HG03066 (cell line): Measurements from ENCODE around the gene MSRB3.

Source experiments
- ATAC-seq: cut with Tn5 transposase; IDR thresholded peaks from one replicate; pipeline ENCODE4 v1.9.1; 2021; ENCODE audit warnings: low read depth; ENCODE audit not compliant: unreplicated experiment

MSRB3 gene

DNA sequence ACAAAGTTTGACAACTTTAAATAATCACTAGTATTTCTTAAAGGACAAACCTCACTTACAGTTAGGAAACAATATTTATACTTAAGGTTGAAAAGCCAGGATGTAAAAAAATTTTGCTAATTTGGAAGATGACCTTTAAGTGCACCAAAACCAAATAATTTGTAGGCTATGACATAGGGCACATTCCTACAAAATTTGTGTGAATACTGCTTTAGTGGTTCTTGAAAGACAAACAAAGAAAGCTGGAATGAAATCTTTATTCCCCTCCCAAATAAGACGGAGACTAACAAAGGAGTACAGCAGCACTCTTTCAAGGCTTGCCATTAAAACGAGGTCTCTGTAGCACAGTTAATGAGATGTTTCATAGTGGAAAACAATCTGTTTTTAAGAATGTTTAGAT is 45.6 kb downstream of the MSRB3 start:
- ATAC-seq: no peak

DNA sequence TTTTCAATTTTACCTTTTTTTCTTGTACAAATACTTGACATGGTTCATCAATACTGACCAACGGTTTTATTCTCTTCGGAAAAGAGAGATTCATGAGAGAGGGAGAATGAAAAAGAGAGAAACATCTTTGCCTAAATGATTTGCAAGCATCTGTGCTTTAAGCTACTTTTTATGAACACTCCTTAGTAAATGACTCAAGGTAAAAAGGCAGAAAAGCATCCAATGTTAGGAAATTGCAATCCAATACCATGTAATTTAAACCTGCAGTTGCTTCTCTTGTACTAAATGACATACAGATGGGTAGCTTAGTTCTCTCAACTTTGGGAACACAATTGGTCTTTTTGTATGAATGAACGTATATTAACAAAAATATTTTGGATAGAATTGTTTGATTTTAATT is 46.1 kb downstream of the MSRB3 start:
- ATAC-seq: no peak

DNA sequence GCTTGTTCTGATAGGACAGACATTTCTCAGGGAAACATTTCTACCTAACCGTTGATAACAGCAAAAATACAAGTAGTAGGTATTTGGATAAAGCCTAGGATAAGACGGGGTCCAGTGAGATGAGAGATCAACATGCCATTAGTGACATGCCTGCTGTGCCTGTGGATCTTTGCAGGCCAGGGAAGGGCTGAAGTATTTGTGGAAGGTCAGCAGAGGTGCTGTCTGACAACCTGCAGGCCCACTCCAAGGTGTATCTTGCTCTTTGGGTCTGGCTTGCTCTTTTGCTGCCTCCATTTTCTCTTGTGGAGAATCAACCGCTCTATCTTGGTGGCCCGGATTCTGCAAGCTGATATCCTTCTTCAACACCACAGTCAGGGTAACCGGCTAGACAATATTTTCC is 46.7 kb downstream of the MSRB3 start:
- ATAC-seq: no peak

DNA sequence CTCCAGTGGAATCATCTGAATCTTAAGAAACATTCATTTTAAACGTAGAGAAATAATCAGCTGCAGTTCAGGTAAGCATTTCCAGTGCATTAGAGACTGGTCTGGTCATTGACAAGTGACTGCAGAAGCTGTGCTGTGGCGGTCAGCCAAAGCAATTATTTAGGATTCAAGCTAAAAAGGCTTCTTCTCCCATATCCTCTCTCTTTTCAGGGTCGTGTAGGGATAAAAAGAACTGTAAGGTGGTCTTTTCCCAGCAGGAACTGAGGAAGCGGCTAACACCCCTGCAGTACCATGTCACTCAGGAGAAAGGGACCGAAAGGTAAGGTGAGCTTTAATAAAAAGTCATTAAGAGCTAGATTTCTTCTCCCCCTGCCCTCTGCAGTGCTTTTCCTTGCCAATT is 48.1 kb downstream of the MSRB3 start:
- no peak for ATAC-seq

DNA sequence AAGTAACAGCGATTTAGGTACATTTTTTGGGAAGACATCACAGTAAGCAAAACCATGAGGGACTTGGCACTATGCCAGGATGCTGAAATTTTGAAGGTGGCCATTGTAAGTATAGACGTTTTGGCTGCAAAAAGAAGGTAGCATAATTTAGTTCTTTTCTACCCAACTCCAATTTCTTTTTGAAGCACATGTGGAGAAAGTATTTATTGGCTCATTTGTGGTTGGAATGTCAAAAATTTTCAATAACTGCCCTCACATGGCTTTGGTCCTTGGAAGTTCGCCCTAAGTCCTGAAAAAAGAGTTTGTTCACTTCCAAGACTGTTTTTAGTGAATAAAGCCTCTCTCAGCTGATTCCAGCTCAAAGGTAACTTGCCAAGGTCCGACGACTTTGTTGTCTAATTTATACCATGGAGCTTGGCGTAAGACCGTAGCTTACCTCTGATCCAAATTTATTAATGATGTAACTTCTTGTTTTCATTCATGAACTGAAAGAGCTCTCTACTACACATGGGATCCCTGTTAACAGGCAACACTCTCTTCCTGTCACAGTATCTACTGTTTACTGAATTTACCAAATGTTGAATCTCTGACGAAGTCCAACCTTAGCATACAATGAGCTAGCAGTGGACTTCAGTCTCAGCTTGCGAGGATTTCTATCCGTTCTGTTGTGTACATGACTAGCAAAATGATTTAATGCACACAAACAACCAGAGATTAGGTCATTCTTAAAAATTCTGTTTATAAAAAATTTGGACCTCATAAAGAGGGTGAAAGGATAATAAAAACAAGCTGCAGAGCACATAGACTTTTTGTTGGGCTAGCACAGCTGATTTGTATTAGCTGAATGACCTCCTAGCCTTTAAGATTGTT is 49.0 kb downstream of the MSRB3 start:
- no peak for ATAC-seq

DNA sequence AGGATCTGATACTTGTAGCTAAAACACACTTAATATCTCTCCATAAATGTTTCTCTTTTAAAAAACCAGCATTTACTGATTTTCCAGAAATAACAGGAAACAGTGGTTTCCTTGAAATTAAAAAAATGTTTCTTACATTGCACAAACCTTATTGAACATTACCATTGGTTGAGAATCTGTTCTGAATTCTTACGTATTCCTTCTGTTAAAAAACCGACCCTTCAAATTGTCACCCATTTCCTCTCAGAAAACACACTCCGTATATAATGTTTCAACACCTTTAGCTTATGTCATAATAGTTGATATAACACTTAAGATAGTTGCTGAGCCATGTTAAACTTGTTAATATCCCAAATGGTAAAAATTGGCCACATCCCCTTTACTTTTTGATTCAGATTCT is 51.2 kb downstream of the MSRB3 start:
- ATAC-seq: no peak

DNA sequence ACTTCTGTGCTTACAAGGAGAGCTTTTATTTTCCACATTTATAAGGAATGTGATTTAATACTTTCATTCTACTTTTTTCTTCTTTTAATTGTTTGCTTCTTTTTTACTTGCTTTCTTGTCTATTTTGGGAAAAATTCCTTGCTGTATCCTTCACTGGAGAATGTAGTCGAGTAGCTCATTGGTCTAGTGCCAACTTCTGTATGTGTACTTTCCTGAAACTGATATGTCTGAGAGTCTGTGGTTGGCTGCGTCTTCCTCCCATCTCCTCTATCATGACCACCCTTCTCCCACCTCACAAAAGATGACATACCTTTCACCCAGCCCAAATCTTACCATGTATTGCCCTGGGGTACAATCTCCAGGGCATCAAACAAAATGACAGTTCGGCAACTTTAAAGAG is 51.8 kb downstream of the MSRB3 start:
- no peak for ATAC-seq

DNA sequence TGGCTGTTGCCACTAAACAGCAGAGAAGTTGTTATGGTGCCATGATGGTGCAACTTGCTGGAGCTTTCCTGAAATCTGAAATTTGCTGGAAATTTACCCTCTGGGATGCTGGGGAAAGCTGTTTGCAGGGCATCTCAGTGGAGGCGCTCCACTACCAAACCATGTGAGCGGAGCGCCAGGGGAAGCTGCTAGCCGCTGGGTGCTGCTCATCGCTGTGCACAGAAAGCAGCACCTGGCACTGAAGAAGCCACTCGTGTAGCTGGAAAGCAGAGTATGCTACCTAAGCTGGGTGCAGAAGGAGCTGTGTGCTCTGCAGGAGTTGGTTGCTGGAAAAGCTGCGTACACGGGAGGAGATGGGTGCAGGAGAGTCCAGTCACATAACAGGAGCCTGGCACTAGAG is 53.0 kb downstream of the MSRB3 start:
- no peak for ATAC-seq

DNA sequence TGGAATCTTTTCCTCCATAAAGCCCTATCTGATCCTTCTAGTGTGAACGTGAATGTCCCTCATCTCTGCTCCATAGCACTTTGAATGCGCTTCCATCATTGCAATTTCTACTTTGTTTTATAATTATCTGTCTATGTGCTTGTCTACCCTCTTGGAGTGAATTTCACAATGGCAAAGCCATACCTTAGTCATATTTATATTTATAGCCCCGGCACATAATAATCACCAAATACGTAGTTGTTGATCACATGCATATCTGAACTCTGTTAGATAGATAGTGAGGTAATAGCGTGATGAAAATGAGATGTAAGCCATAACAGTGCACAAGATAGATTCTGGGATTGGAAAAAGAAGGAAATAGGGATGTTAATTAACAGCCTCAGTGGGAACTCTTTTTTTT is 55.2 kb downstream of the MSRB3 start:
- no peak for ATAC-seq

DNA sequence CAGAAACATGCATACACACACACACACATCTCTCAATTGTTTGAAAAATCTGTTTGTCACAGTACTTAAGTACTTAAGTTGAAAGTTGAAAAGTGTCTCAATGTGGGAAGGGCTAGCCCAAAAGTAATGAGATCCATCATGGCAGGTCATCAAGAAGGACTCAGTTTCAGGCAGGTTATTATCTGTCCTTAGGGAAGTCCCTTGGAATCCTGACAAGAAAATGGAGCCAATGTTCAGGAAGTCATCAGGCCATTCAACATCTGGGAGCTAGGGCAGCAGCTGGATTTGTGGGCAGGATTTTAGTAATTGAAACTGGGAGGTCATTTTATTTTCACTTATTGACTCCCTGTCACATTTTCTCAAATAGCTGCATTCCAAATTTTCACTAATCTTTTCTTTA is 56.0 kb downstream of the MSRB3 start:
- no peak for ATAC-seq

DNA sequence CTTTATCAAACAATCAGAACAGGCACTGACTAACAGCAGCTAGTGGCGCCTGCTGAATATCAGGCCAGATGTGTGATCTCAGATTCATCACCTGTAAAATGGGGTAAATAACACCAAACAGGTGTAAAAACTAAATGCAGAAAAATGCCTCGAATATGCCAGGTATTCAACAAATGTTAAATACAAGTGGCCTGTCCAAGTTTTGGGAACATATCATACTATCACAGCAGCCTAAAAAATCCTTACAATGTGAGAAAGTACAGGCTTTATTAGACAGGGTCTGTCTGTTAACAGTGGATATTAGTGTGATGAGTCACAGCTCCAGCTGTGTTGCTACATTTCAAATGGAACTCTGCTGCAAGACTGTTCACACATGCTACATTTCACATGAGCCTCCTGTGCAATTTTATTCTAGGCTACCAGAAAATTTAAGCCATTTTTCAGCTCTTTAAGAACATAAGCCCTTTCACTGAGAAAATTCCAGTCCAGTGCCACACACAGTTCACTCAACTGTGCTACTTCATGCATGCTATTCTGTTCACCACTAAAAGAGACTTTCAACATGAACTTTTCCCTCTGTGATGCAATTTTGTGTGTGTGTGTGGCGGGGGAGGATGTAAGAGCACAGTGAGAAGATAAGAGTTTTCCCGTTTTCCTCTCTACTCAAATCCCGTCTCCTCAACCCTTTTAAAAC is 56.7 kb downstream of the MSRB3 start:
- ATAC-seq: no peak

DNA sequence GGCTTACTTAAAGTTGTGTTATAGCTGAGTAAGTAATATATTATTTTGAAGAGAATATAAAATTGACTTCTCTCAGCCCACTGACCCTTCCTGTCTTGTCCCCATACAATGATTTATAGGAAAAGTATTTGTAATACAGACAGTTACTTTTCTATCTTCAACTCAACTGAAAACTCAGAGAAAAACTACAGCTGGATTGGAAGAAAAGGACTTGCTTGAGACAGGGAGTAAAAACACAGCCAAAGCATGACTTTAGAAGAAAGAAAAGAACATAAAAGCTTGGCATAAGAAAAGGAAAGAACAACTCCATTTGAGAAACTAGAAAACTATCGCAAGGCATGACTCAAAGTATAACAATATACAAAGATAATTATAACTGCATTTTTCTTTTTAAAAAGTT is 57.5 kb downstream of the MSRB3 start:
- no peak for ATAC-seq

DNA sequence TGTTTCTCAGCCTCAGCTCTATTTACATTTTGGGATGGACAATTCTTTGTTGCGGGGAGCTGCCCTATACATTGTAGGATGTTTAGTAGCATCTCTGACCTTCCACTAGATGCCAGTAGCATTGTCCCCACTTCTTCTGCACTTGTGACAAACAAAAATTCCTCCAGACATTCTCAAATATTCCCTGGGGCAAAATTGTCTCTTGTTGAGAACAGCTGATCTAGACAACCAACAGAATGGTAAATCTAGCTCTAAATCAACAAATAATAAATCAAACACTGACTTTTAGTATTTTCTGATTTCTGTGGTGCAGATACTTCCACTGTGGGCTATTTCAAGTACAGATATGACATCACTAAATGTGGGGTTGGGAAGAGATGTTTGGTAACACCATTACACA is 60.7 kb downstream of the MSRB3 start:
- no peak for ATAC-seq

DNA sequence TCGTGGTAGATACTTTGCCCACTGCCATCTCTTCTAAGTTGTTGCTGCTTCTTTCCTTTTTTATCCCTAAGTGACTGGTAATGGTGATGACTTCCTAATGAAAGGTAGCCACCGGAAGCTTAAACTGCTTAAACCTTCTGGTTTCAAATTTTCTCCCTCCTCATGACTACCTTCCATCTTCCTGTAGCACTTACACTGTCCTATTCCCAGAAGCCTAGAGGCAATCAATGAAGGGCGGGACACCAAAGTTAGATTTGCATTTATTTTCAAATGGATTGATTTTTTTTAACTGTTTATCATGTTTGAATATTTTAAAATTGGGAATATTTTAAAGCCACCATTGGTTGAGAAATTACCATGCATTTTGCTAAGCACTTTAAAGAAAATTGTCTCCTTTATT is 64.7 kb downstream of the MSRB3 start:
- ATAC-seq: no peak

DNA sequence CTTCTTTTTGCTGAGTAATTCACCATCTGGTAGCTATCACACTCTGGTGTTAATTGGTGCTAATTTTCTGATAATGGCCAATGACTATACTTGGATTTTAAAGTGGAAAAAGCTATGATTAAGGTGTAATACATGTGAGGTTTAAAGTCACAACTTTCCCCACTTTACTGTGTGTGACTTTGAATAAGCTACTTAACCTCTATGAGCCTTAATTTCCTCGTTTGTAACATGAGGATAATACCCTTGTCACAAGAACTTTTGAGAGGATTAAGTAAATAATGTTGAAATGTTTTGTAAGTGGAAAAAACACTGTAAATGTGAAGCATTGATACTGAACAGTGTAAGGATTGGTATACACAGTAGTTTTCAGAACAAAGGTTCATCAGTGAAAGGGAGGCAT is 65.3 kb downstream of the MSRB3 start:
- no peak for ATAC-seq

DNA sequence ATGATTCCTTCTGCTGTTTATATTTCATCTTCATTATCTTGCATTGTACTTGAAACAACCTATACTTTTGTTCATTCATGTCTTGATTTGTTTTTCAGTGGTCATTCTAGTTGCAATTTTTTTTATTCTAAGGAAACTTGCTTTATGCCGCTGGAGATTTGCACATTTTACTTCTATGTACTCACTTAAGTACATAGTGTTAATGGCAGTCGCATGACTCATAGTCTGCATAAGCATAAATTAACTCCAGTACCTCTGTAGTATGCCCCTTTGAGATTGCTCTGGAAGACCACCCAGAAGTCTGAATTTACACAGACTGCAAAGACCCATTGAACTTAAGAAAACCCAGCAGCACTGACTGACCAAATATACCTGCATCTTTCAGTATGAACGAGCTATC is 77.0 kb downstream of the MSRB3 start:
- no peak for ATAC-seq

DNA sequence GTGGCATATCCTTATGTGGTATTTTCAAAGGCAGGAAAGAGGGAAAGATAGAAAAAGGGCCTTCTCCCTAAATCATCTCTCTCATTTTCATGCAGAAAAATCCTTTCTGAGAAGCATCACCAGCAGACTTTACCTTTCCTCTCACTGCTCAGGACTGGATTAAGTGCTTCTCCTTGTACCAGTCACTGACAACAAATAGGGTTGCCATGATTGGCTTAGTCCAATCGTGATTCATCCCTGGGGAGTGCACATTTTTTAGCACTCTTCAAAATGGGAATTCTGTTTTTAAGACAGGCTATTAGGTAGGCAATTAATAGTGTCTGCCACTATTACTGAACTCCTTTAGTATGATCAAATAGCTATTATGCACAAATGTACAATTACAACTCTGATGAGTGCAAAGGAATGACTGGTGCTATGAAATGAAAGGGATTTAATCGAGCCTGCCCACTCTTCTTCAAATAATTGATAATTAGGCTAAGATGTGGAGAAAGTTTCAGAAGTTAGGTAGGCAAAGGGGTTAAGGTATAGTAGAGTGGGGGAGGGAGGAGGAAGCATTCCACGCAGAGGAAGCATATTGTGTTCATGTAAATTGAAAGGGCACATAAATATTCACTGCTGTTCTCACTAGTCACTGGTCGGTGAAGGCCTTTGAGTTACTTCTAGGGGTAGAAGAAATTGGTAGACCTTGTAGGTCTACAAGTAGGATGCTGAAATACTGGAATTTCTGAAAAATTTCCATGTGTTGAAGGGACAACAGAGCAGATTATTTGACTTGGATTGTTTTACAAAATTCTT is 84.0 kb downstream of the MSRB3 start:
- ATAC-seq: no peak

DNA sequence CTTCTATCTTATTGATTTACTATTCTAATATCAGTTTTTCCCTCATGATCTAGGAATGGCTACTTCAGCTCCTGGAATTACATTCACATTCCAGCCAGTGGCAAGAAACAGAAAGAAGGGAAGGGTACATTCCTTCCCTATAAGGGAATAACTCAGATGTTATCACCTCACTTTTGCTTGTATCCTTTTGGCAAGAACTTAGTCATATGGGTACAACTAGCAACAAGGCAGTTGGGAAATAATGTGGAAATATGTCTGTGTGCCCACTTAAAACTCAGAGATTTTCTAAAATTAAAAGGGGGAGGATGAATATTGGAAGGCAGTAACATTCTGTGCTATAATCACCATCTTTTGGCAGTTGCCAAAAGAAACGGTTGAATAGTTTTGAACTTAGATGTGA is 85.6 kb downstream of the MSRB3 start:
- ATAC-seq: no peak

DNA sequence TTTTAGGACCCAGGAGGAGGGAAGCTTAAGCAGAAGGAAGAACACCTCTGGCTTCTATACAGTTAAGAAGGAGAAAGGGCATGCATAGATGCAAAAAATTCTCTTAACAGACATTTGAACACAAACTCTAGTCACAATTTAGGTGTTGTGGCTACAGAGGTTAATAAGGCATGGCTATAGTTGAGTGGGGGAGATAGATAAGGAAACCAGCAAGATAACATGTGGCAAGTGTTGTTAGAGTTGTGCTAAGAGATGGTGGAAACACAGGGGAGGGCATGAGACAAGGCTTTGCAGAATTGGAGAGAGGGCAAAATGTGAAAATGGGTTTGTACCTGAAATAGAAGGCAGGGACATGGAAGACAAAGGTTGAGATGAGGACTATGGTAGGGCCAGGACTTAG is 88.9 kb downstream of the MSRB3 start:
- no peak for ATAC-seq

DNA sequence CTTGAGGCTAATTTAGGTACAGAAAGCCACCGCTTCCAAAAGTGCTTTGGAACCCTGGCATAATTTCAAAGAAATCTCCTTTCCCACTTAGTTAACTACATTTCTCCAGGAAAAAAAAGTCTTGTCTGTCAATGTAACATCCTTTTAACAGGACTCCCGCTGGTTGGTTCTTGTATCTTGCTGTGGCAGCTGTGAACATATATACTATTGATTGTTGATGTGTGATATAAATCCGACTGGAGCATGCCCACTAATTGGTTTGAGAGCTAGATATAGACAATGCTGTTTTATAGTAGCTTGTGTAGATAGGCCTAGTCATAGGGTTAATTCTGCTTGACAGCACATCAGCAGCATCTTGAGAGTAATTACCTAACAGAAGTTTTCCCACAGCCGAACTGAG is 89.6 kb downstream of the MSRB3 start:
- no peak for ATAC-seq

DNA sequence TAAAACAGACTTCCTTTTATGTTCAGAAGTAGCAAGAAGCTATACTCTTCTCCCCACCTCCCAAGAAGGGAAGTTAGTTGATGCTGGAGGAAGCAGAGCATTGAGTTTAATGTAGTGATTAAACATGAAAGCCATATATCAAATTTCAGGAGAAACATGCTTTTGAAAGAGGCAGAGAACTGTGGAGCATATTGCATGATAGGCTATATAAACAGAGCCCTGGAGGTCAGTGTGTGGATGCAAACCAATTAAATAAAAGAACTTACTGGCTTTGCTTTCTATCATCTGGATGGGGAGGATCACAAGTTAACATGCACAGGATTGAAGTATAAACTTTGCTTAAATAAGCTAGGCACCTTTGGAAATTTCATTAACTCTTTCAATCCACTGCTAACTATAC is 94.1 kb downstream of the MSRB3 start:
- no peak for ATAC-seq
